Skeletal muscle tissue (tissue), 4 donors: ENCODE measurements around the gene PRIM2. TPM values are rescaled to one million over a fixed set of nuclear protein-coding genes. Genes with fewer than 3 reads are reported as not detected.
"Not testable (repeated sequence)": the region's sequence is repeated elsewhere in the genome, so short reads cannot be mapped to it uniquely, and the experiment has no call there.

Experiments
- H3K27ac ChIP-seq: one replicate; pipeline ENCODE4 v1.7.0; 2013; ENCODE audit warnings: mild to moderate bottlenecking, low read depth, low read length, inconsistent platforms
- H3K27me3 ChIP-seq, 3 donors: one replicate each; pipeline ENCODE4 v1.7.0; 2013; ENCODE audit warnings: low read length in 3 of 3; ENCODE audit not compliant: control insufficient read depth in 3 of 3, insufficient read depth in 3 of 3
- H3K36me3 ChIP-seq, 3 donors: one replicate each; pipeline ENCODE4 v1.7.0; 2013; ENCODE audit warnings: low read length in 3 of 3; ENCODE audit not compliant: control insufficient read depth in 3 of 3, insufficient read depth in 3 of 3
- H3K4me1 ChIP-seq, 3 donors: one replicate each; pipeline ENCODE4 v1.7.0; 2013; ENCODE audit warnings: low read length in 3 of 3, mild to moderate bottlenecking in 3 of 3; ENCODE audit not compliant: control insufficient read depth in 3 of 3, insufficient read depth in 3 of 3
- H3K4me3 ChIP-seq, 3 donors: one replicate each; pipeline ENCODE4 v1.7.0; 2013; ENCODE audit warnings: low read length in 3 of 3
- H3K9ac ChIP-seq, 3 donors: one replicate each; pipeline ENCODE4 v1.7.0; 2013; ENCODE audit warnings: low read length in 3 of 3, mild to moderate bottlenecking in 3 of 3, moderate library complexity in 2 of 3, low read depth in 1 of 3
- H3K9me3 ChIP-seq, 3 donors: one replicate each; pipeline ENCODE4 v1.7.0; 2013; ENCODE audit warnings: low read length in 3 of 3; ENCODE audit not compliant: control insufficient read depth in 3 of 3
- total RNA-seq: library from RNA; depleted of rRNA; stranded (reverse); fragments of >200 nt; gene quantifications from one replicate; pipeline ENCODE4 v1.2.3, GENCODE V29; 2014
- donor health status: Osteomylitis.

The PRIM2 gene
- total RNA-seq, 1 donor from 2014 or later = 14.6 TPM

GRCh38 chr6:57463809-57464208, 146.4 kb downstream of the PRIM2 start:
- H3K36me3 ChIP-seq, H3K4me1 ChIP-seq: not testable (repeated sequence)

GRCh38 chr6:57465968-57466367, 148.5 kb downstream of the PRIM2 start:
- not testable (repeated sequence) for H3K9me3 ChIP-seq, H3K9ac ChIP-seq, H3K27ac ChIP-seq, H3K4me1 ChIP-seq, H3K36me3 ChIP-seq, H3K4me3 ChIP-seq, H3K27me3 ChIP-seq

More at GRCh38 chr6:57463809-57464208, 146.4 kb downstream of the PRIM2 start:
- not testable (repeated sequence) for H3K27ac ChIP-seq, H3K27me3 ChIP-seq, H3K4me3 ChIP-seq, H3K9me3 ChIP-seq, H3K9ac ChIP-seq

GRCh38 chr6:57469072-57469471, 151.6 kb downstream of the PRIM2 start:
- Histone ChIP-seq H3K9me3 (no peaks in the 10 kb centered on the region), H3K9ac (no peak overlapping the region), H3K4me3 (no peak overlapping the region), H3K27ac (no peak overlapping the region), H3K4me1 (peaks cover 0 to 4% (median 3%) of the 10 kb centered on the region in 3 donors), H3K36me3 (no peaks in the 10 kb centered on the region), H3K27me3 (no peaks in the 10 kb centered on the region)

- H3K27me3 ChIP-seq, H3K27ac ChIP-seq, H3K4me1 ChIP-seq, H3K9ac ChIP-seq, H3K9me3 ChIP-seq, H3K4me3 ChIP-seq, H3K36me3 ChIP-seq: not testable (repeated sequence)
These were observed 152.7 kb downstream of the PRIM2 start for GRCh38 chr6:57470148-57470547.

- not testable (repeated sequence) for H3K4me1 ChIP-seq, H3K27ac ChIP-seq, H3K9ac ChIP-seq, H3K27me3 ChIP-seq, H3K36me3 ChIP-seq, H3K4me3 ChIP-seq, H3K9me3 ChIP-seq
These were observed 154.0 kb downstream of the PRIM2 start for GRCh38 chr6:57471314-57471864.

- not testable (repeated sequence) for H3K27me3 ChIP-seq, H3K9me3 ChIP-seq, H3K4me1 ChIP-seq, H3K4me3 ChIP-seq, H3K36me3 ChIP-seq, H3K27ac ChIP-seq, H3K9ac ChIP-seq
These were observed 155.5 kb downstream of the PRIM2 start for GRCh38 chr6:57472861-57473362.

- H3K4me3 ChIP-seq, H3K9me3 ChIP-seq, H3K9ac ChIP-seq, H3K27ac ChIP-seq, H3K4me1 ChIP-seq, H3K36me3 ChIP-seq, H3K27me3 ChIP-seq: not testable (repeated sequence)
These were observed 157.5 kb downstream of the PRIM2 start for GRCh38 chr6:57474862-57475475.

GRCh38 chr6:57475656-57476055, 158.2 kb downstream of the PRIM2 start:
- not testable (repeated sequence) for H3K27me3 ChIP-seq, H3K4me3 ChIP-seq, H3K9ac ChIP-seq, H3K36me3 ChIP-seq, H3K27ac ChIP-seq, H3K9me3 ChIP-seq, H3K4me1 ChIP-seq

GRCh38 chr6:57480194-57480593, 162.8 kb downstream of the PRIM2 start:
- not testable (repeated sequence) for H3K9me3 ChIP-seq, H3K27ac ChIP-seq, H3K4me3 ChIP-seq, H3K27me3 ChIP-seq, H3K9ac ChIP-seq, H3K36me3 ChIP-seq, H3K4me1 ChIP-seq

- H3K27ac ChIP-seq, H3K9ac ChIP-seq, H3K4me1 ChIP-seq, H3K27me3 ChIP-seq, H3K9me3 ChIP-seq, H3K4me3 ChIP-seq, H3K36me3 ChIP-seq: not testable (repeated sequence)
These were observed 163.7 kb downstream of the PRIM2 start for GRCh38 chr6:57481121-57481520.
